ENCODE measurements around the gene ZNF804B. TPM values are rescaled to one million over a fixed set of nuclear protein-coding genes. Genes with fewer than 3 reads are reported as not detected.

Gene ZNF804B
- total RNA-seq, 1 experiment from 2014 or later = not detected

DNA sequence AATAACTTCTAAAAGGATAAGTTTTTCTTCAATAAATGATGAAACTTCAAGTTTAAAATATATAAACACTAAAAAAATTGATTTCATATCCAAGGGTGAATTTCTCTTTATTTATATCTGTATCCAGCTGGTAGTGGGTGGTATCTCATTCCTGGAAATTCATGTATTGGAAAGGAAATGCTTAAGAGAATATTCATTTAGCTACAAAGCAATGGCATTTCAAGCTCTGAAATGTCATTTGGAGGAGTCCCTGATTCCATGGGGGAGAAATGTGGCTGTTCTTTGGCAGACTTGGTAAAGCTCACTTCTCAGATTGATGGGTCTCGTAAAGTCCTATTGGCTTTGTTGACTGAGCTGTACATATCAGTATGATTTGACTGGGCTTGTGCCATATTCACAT, 192.3 kb downstream of the ZNF804B start:
- Histone ChIP-seq H3K18ac (ENCODE audit: insufficient read length, low read depth, low read length) (no peak overlapping the region), H2AFZ (ENCODE audit: low read length) (no peak overlapping the region), H2BK5ac (ENCODE audit: insufficient read length, low read length) (no peak overlapping the region), H4K8ac (replicated peaks; ENCODE audit: insufficient read length, low read depth, low read length) (no peak overlapping the region), H3K9ac (ENCODE audit: extremely low read depth, insufficient read length, low read length) (no peak overlapping the region), H4K91ac (ENCODE audit: insufficient read length, low read depth, low read length) (no peak overlapping the region), H3T11ph (ENCODE audit: low read length) (no peak overlapping the region), H3K9me3 (ENCODE audit: control insufficient read depth, low read depth, low read length) (no peaks in the 10 kb centered on the region), H3K14ac (ENCODE audit: insufficient read depth, low read length) (no peak overlapping the region), H3K23ac (ENCODE audit: insufficient read length, low read depth, low read length) (no peak overlapping the region), H2BK120ac (ENCODE audit: low read depth, low read length, poor library complexity, severe bottlenecking) (no peak overlapping the region), H3K4ac (ENCODE audit: low read depth, low read length) (no peak overlapping the region), H3K23me2 (ENCODE audit: insufficient read length, low read depth, low read length, poor library complexity, severe bottlenecking) (no peaks in the 10 kb centered on the region), H4K5ac (ENCODE audit: insufficient read length, low read depth, low read length) (no peak overlapping the region), H2BK20ac (ENCODE audit: low read depth, low read length, poor library complexity, severe bottlenecking) (no peak overlapping the region), H3K4me1 (ENCODE audit: insufficient read depth, low read length) (no peaks in the 10 kb centered on the region; the same call in 1 of the 2 replicates), H3K79me1 (ENCODE audit: insufficient read depth, low read depth, low read length, poor library complexity, severe bottlenecking) (no peaks in the 10 kb centered on the region), H3K4me2 (ENCODE audit: insufficient read depth, insufficient read length, low read length) (no peak overlapping the region), H3K27ac (ENCODE audit: insufficient read length, low read depth, low read length) (no peak overlapping the region), H2BK15ac (ENCODE audit: low read depth, low read length) (no peak overlapping the region), H4K20me1 (ENCODE audit: control insufficient read depth, insufficient read depth, insufficient read length) (no peaks in the 10 kb centered on the region), H2AK5ac (ENCODE audit: insufficient read length, low read length) (no peak overlapping the region), H2BK12ac (ENCODE audit: insufficient read length, low read depth, low read length) (no peak overlapping the region), H3K56ac (ENCODE audit: insufficient read length, low read depth, low read length) (no peak overlapping the region), H3K27me3 (ENCODE audit: insufficient read depth, low read length) (no peaks in the 10 kb centered on the region), H3K79me2 (ENCODE audit: insufficient read depth, low read length) (no peaks in the 10 kb centered on the region)
- TF ChIP-seq, protein P1, sequence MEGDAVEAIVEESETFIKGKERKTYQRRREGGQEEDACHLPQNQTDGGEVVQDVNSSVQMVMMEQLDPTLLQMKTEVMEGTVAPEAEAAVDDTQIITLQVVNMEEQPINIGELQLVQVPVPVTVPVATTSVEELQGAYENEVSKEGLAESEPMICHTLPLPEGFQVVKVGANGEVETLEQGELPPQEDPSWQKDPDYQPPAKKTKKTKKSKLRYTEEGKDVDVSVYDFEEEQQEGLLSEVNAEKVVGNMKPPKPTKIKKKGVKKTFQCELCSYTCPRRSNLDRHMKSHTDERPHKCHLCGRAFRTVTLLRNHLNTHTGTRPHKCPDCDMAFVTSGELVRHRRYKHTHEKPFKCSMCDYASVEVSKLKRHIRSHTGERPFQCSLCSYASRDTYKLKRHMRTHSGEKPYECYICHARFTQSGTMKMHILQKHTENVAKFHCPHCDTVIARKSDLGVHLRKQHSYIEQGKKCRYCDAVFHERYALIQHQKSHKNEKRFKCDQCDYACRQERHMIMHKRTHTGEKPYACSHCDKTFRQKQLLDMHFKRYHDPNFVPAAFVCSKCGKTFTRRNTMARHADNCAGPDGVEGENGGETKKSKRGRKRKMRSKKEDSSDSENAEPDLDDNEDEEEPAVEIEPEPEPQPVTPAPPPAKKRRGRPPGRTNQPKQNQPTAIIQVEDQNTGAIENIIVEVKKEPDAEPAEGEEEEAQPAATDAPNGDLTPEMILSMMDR (conservative IDR thresholded peaks at IDR 0.05) = no peak
- no CpG with 5 or more reads among the region's 1 CpG for WGBS (ENCODE audit: extremely low coverage, insufficient read length, low lambda C conversion rate)
- no peak overlapping the region for H3K4me3 Mint-ChIP-seq
- no peaks in the 10 kb centered on the region for H3K36me3 Mint-ChIP-seq (ENCODE audit: insufficient read depth in 1 of 3, low read depth in 3 of 3)
- no peak for DNase-seq
- H3K27ac Mint-ChIP-seq = no peak overlapping the region
- H3K4me1 Mint-ChIP-seq = peaks cover 4 to 9% of the 10 kb centered on the region in 2 experiments
- H3K27me3 Mint-ChIP-seq (ENCODE audit: low read depth) = no peaks in the 10 kb centered on the region
- peaks cover 0 to under 1% of the 10 kb centered on the region in 2 experiments; a peak in 1 of 5 replicates for H3K9me3 Mint-ChIP-seq

Data from H9 (cell line).